Right lobe of liver (tissue), 6 donors: ENCODE results near the gene CBX3. TPM values are rescaled to one million over a fixed set of nuclear protein-coding genes. Genes with fewer than 3 reads are reported as not detected.

Experiments
- ATAC-seq, 4 donors: fragments of 200-7000 bp; cut with Tn5 transposase; one replicate each; pipeline ENCODE4 v1.9.1; 2020; ENCODE audit warnings: mild to moderate bottlenecking in 4 of 4, moderate library complexity in 4 of 4
- DNase-seq, 3 donors: peaks; one replicate each; pipeline ENCODE4 v3.0.0-alpha.2; 2020
- H3K27ac ChIP-seq, 3 donors: fragments of 200-600 bp; one replicate each; pipeline ENCODE4 v1.8.0; 2022
- H3K27me3 ChIP-seq, 2 donors: fragments of 200-600 bp; one replicate each; pipeline ENCODE4 v1.8.0; 2022
- H3K36me3 ChIP-seq, 4 donors: fragments of 200-600 bp; sonication (generic) in 1 of 4; one replicate each; pipeline versions ENCODE4 v1.5.1 to v1.8.0; 2017 to 2022; ENCODE audit warnings: control low read depth in 1 of 4
- H3K4me1 ChIP-seq, 4 donors: fragments of 200-600 bp; sonication (generic) in 1 of 4; one replicate each; pipeline versions ENCODE4 v1.5.1 to v1.8.0; 2017 to 2022; ENCODE audit warnings: control low read depth in 1 of 4
- H3K4me3 ChIP-seq, 3 donors: fragments of 200-600 bp; one replicate each; pipeline ENCODE4 v1.8.0; 2022
- H3K9me3 ChIP-seq, 4 donors: fragments of 200-600 bp; sonication (generic) in 1 of 4; one replicate each; pipeline versions ENCODE4 v1.5.1 to v1.8.0; 2017 to 2022; ENCODE audit warnings: control low read depth in 1 of 4
- POLR2A ChIP-seq: fragments of 450-650 bp; IDR thresholded peaks from one replicate; pipeline ENCODE4 v1.6.1; 2017; ENCODE audit warnings: antibody characterized with exemption, mild to moderate bottlenecking
- WGBS: methylation state at CpG from one replicate; pipeline ENCODE4 v1.1.6; 2018; ENCODE audit warnings: low coverage, low lambda C conversion rate; ENCODE audit not compliant: insufficient coverage; ENCODE audit errors: missing lambda C conversion rate; 5-methylcytosine and 5-hydroxymethylcytosine counted together
- intact Hi-C, 2 donors: fragments of 100-400 bp; cut with DNase I; formaldehyde crosslinking; loops; one replicate each; pipeline versions ENCODE4 v1.11.2 to v1.14.1; 2022
- total RNA-seq, 6 experiments: library from RNA; depleted of rRNA in 2 of 6; stranded (reverse); fragments of >200 nt in 2 of 6; fragmentation: NEBNext Ultra II Directional in 3 of 6; extraction: Animal tissue kit (Norgen Biotek cat#: 25700) in 3 of 6; gene quantifications; one replicate each; pipeline versions ENCODE4 v1.1.0 to v1.2.4, GENCODE V29; 2016 to 2023
- TF ChIP-seq, protein P1 (sequence below), 4 donors: fragments of 200-600 bp in 3 of 4; fragments of 450-650 bp in 1 of 4; IDR thresholded peaks; one replicate each; pipeline versions ENCODE4 v1.5.1 to v1.8.0; 2016 to 2022; ENCODE audit warnings: antibody characterized with exemption in 4 of 4, mild to moderate bottlenecking in 2 of 4
- donor health status: DM: no; HTN: yes; CAD: no.
- donor health status: DM: no; HTN: no; CAD: no.
- donor health status: DM: no; HTN: no; CAD: no.
- donor health status: DM: no; HTN: yes; CAD: no.
- donor health status: DM: no; HTN: yes; CAD: no.

CBX3 gene
- total RNA-seq, 6 experiments from 2014 or later = 26.4 to 42.1 (median 40.5) TPM

DNA sequence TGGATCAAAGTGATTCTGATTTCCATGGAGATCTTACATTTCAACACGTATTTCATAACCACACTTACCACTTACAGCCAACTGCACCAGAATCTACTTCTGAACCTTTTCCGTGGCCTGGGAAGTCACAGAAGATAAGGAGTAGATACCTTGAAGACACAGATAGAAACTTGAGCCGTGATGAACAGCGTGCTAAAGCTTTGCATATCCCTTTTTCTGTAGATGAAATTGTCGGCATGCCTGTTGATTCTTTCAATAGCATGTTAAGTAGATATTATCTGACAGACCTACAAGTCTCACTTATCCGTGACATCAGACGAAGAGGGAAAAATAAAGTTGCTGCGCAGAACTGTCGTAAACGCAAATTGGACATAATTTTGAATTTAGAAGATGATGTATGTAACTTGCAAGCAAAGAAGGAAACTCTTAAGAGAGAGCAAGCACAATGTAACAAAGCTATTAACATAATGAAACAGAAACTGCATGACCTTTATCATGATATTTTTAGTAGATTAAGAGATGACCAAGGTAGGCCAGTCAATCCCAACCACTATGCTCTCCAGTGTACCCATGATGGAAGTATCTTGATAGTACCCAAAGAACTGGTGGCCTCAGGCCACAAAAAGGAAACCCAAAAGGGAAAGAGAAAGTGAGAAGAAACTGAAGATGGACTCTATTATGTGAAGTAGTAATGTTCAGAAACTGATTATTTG is 16.3 kb upstream of the CBX3 start:
- TF ChIP-seq, protein P1, sequence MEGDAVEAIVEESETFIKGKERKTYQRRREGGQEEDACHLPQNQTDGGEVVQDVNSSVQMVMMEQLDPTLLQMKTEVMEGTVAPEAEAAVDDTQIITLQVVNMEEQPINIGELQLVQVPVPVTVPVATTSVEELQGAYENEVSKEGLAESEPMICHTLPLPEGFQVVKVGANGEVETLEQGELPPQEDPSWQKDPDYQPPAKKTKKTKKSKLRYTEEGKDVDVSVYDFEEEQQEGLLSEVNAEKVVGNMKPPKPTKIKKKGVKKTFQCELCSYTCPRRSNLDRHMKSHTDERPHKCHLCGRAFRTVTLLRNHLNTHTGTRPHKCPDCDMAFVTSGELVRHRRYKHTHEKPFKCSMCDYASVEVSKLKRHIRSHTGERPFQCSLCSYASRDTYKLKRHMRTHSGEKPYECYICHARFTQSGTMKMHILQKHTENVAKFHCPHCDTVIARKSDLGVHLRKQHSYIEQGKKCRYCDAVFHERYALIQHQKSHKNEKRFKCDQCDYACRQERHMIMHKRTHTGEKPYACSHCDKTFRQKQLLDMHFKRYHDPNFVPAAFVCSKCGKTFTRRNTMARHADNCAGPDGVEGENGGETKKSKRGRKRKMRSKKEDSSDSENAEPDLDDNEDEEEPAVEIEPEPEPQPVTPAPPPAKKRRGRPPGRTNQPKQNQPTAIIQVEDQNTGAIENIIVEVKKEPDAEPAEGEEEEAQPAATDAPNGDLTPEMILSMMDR (IDR thresholded peaks at IDR 0.05) = no peak
- no peak for TF ChIP-seq POLR2A
- H3K27me3 ChIP-seq = no peaks in the 10 kb centered on the region
- H3K9me3 ChIP-seq = no peaks in the 10 kb centered on the region
- H3K36me3 ChIP-seq = peaks cover 3 to 26% (median 10%) of the 10 kb centered on the region in 4 donors
- DNase-seq (no peak), ATAC-seq (no peak)
- no peak overlapping the region for H3K4me3 ChIP-seq
- H3K27ac ChIP-seq = no peak overlapping the region
- WGBS = 80% methylated on average over 10 of the region's 10 CpGs
- H3K4me1 ChIP-seq = peaks cover 0 to 35% (median 3%) of the 10 kb centered on the region in 4 donors
- intact Hi-C loops = no loop called here

- 93% methylated on average over 1 of the region's 1 CpG for WGBS
- Histone ChIP-seq H3K27me3 (no peaks in the 10 kb centered on the region), H3K4me3 (no peak overlapping the region), H3K4me1 (peaks cover 0 to 35% (median 3%) of the 10 kb centered on the region in 4 donors), H3K27ac (no peak overlapping the region), H3K9me3 (no peaks in the 10 kb centered on the region), H3K36me3 (peaks cover 5 to 31% (median 14%) of the 10 kb centered on the region in 4 donors)
- intact Hi-C loops = no loop called here
- TF ChIP-seq POLR2A = no peak
- TF ChIP-seq, protein P1 (IDR thresholded peaks at IDR 0.05) = no peak
- DNase-seq (no peak), ATAC-seq (no peak)
Observed at GRCh38 chr7:26185844-26186180, 15.7 kb upstream of the CBX3 start.

DNA sequence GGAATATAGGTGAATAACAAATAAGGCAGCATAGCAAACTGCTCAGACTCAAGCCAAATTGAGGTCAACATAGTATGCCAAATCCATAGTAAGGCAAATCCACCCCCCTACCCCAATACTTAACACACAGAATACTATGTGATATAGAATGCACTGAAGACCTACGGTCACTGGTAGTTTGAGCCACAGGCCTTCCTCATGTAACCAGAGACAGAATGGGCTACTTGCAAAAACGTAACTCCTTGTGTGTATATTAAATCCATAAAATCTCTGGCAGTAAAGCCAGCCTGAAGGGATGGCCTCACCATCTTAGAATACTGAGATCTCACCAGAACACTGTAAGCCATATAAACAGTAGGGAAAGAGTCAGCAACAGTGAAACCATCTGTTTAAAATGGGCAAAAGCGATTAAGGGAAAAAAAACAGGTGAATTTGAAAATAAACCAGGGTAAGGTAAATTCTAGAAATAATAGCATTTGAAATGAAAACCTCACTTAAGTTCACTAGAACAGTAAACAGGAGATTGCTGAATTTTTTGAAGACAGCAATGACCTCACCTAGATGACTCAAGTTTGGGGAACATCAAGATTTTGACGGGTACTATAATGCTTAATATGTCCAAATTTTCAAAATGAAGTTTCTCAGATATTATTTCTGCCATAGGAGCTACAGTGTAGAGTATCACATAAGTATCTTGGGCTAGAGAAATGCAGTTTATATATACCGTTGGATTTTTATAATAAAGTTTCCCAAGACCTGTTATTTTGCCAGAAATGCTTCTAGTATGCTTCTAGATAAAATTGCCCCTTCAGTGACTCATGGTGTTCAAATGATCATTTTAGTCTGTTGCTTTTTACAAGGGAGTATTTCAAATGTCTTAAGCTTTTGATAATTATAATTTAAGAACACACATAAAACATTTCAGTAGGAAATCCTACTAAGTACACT is 14.9 kb upstream of the CBX3 start:
- DNase-seq (no peak), ATAC-seq (no peak)
- intact Hi-C loops = no loop called here
- TF ChIP-seq POLR2A = peak; percentile 10
- TF ChIP-seq, protein P1 (IDR thresholded peaks at IDR 0.05) = no peak
- Histone ChIP-seq H3K4me1 (peaks cover 0 to 35% (median 3%) of the 10 kb centered on the region in 4 donors), H3K36me3 (peaks cover 11 to 40% (median 20%) of the 10 kb centered on the region in 4 donors), H3K27me3 (no peaks in the 10 kb centered on the region), H3K4me3 (no peak overlapping the region), H3K9me3 (no peaks in the 10 kb centered on the region), H3K27ac (no peak overlapping the region)
- WGBS = 63% methylated on average over 5 of the region's 5 CpGs

- DNase-seq (no peak), ATAC-seq (peak in 1 of 4 donors; percentile 2)
- Histone ChIP-seq H3K27ac (no peak overlapping the region), H3K4me3 (no peak overlapping the region), H3K9me3 (no peaks in the 10 kb centered on the region), H3K27me3 (no peaks in the 10 kb centered on the region), H3K36me3 (peaks cover 14 to 49% (median 29%) of the 10 kb centered on the region in 4 donors), H3K4me1 (peaks cover 0 to 41% (median 4%) of the 10 kb centered on the region in 4 donors)
- TF ChIP-seq, protein P1 (IDR thresholded peaks at IDR 0.05) = no peak
- TF ChIP-seq POLR2A = peak; percentile 16
- 69% methylated on average over 8 of the region's 11 CpGs for WGBS
- intact Hi-C loops = no loop called here
Observed at GRCh38 chr7:26187380-26188205, 14.0 kb upstream of the CBX3 start.
